AG09309 (cell line): ENCODE data around the gene SLC35B4.
"Not testable (repeated sequence)": the region's sequence is repeated elsewhere in the genome, so short reads cannot be mapped to it uniquely, and the experiment has no call there.

Experiments
- DNase-seq: peaks from one replicate; pipeline ENCODE4 v3.0.0-alpha.2; 2010; ENCODE audit warnings: low read depth
- H3K4me3 ChIP-seq: 2 replicates; pipeline ENCODE4 v1.5.1; 2011; ENCODE audit warnings: mild to moderate bottlenecking, low read depth, low read length, moderate library complexity; ENCODE audit not compliant: control insufficient read depth
- CTCF ChIP-seq: IDR thresholded peaks from 2 replicates; pipeline ENCODE4 v1.5.1; 2011; ENCODE audit warnings: mild to moderate bottlenecking, low read depth, low read length, inconsistent platforms; ENCODE audit not compliant: insufficient read depth, control insufficient read depth; ENCODE audit errors: missing control alignments

The SLC35B4 gene

GRCh38 chr7:134302120-134302519, 14.6 kb downstream of the SLC35B4 start:
- no peak overlapping the region for H3K4me3 ChIP-seq
- DNase-seq, result no peak
- no peak for TF ChIP-seq CTCF

GRCh38 chr7:134301592-134301991, 15.1 kb downstream of the SLC35B4 start:
- DNase-seq, result no peak
- H3K4me3 ChIP-seq, result no peak overlapping the region
- TF ChIP-seq CTCF, result no peak

- TF ChIP-seq CTCF, result no peak
- DNase-seq, result no peak
- H3K4me3 ChIP-seq, result no peak overlapping the region
Observed at GRCh38 chr7:134300988-134301387, 15.7 kb downstream of the SLC35B4 start.

- no peak for DNase-seq
- no peak for TF ChIP-seq CTCF
- no peak overlapping the region for H3K4me3 ChIP-seq
Observed at GRCh38 chr7:134298902-134299683, 17.6 kb downstream of the SLC35B4 start.

GRCh38 chr7:134297489-134297888, 19.2 kb downstream of the SLC35B4 start:
- DNase-seq, result no peak
- no peak for TF ChIP-seq CTCF
- no peak overlapping the region for H3K4me3 ChIP-seq

GRCh38 chr7:134295982-134296381, 20.7 kb downstream of the SLC35B4 start:
- DNase-seq, result not testable (repeated sequence)

GRCh38 chr7:134293002-134293740, 23.6 kb downstream of the SLC35B4 start:
- TF ChIP-seq CTCF, result no peak
- H3K4me3 ChIP-seq, result no peak overlapping the region
- DNase-seq, result no peak

More at GRCh38 chr7:134295982-134296381, 20.7 kb downstream of the SLC35B4 start:
- H3K4me3 ChIP-seq, result not testable (repeated sequence)
